CD4-positive, alpha-beta T cell treated with Interleukin-4 for 1 hour (primary cell): Measurements from ENCODE around the gene AUTS2.

Experiments
- DNase-seq, 2 donors: peaks; one replicate each; pipeline ENCODE4 v3.0.0-alpha.2; 2020 to 2022

Gene AUTS2

DNA sequence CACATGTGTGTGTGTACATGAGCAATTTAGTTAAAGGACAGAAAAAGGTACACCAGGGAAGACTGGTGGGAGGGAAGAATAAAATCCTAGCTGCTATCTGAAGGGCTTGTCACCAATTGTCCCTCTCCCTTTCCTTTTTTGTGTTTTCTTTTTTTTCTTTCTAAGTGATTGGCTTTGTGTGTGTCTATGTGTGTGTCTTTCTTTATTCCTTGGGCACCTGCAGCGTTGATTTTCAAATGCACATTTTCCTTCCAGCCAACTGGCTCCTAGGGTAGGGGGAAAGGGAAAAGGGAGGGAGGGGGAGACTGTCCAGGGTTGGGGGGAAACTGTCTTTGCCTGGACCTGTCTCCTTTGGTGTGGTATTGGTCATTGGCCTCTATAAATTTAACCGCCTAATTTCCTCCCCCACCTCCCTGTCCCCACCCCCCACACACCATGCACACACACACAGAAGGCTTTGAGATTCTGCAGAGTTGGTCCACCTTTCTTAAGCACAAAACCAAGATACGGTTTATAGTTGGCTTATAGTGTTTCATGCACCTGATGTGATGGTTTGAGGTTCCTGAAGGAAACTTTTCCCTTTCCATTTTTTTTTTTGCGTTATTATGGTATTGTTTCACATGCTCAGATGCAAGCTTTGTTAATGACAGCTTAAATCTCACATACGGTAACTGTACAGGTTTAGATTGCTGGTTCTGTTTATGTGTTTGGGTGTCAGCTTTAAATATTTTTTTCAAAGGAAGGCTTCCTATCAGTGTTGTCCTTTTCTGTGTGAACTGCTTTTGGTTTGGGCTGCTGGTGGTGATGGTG, 2.6 kb downstream of the AUTS2 start:
- DNase-seq = no peak

DNA sequence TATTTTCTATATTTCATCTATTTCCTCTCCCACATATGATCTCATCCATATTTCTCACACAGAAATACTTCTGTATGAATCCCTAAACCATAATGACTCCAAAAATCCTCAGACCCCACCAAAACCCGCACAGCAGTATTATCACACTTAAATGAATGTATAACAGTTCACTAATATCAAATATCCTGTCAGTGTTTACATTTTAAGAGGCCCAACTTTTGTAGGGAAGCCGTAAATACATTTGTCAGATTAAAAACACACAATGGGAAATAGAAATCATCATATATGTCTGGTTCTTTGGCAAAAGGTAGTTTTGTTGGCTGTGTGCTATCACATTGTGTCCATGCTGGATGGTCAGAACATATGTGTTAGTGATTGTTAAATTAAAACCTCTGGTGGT, 4.2 kb downstream of the AUTS2 start:
- no peak for DNase-seq

DNA sequence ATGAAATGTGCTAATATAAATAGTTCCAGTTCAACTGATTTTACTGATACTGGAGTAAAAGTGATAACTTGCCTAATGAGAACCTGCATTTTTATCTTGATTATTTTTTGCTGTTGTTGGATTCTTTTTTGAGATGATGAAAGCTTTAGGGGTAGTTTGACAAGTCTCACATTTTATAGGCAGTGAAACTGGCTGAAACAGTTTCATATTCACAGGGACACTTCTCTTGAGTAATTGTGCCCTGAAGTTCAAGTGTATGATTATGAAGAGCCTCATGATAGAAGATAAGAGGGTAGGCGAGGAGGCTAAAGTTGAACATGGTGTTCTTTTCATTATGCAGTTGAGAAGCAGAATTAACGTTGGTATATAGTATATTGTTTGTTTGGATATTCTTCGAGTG, 5.1 kb downstream of the AUTS2 start:
- DNase-seq = no peak

- peak; percentile 19 to 38 for DNase-seq
Observed at GRCh38 chr7:69603937-69604494, 5.7 kb downstream of the AUTS2 start.

DNA sequence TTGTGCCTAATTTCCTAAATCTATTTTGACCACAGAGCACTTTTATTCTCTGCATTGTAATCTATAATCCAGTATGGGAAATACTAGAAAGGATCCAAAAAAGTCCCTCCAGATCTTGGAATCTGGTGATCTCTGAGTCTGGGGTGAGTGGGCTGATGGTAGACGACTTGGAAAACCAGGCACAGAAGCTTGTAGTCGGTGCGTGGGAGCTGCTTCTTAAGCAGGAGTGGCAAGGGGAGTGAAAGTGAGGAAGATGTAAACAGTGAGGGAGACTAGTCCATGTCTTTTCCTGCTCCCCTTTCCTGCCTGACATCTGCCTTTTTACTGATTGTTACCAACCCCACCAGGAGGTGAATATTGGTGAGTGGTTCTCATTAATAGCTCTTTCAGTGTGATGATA, 6.8 kb downstream of the AUTS2 start:
- no peak for DNase-seq

- no peak for DNase-seq
Observed at GRCh38 chr7:69605546-69605945, 7.3 kb downstream of the AUTS2 start.

GRCh38 chr7:69608049-69608448, 9.8 kb downstream of the AUTS2 start:
- DNase-seq = no peak

GRCh38 chr7:69608878-69609277, 10.6 kb downstream of the AUTS2 start:
- DNase-seq = no peak

- DNase-seq = no peak
Observed at GRCh38 chr7:69609541-69610373, 11.5 kb downstream of the AUTS2 start.

GRCh38 chr7:69610374-69611084, 12.3 kb downstream of the AUTS2 start:
- no peak for DNase-seq

DNA sequence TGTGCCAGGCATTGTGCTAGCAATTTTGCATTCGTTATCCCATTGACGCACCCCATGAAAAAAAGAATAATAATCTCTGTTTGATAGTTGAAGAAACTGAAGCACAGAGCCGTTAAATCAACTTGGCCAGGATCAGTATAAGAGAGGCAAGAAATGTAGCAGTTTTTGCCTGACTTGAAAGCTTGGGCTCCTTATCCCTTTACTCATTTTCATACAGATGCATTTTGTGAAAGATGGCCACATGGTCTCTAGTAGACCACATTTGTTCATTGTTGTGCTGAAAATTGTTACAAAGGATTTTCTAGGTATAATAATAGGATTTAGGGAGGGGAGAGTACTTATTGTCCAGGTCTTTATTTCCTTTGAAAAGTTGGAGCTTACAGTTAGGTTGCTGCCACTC, 14.7 kb downstream of the AUTS2 start:
- no peak for DNase-seq

GRCh38 chr7:69613846-69614245, 15.6 kb downstream of the AUTS2 start:
- DNase-seq = no peak

DNA sequence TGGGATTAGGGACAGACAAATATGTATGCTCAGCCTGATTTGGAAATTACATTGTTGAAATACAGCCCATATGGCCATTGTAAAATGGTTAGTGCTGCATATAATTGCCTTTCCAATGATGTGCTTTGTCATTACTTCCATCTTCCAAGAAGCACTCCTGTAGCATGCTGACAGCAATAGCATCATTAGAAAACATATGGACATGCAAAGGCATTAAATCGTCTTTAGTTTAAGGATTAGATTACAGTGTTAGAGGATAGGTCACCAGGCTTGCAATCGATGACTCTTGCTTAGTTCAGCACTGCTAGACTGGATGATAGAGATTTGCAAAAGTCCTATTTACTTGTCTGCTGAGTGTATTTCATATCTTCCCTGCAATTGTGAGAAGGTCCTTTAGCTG, 17.4 kb downstream of the AUTS2 start:
- DNase-seq = no peak

GRCh38 chr7:69617364-69617763, 19.1 kb downstream of the AUTS2 start:
- no peak for DNase-seq

- no peak for DNase-seq
Observed at GRCh38 chr7:69619054-69619453, 20.8 kb downstream of the AUTS2 start.

- no peak for DNase-seq
Observed at GRCh38 chr7:69619635-69620034, 21.4 kb downstream of the AUTS2 start.

DNA sequence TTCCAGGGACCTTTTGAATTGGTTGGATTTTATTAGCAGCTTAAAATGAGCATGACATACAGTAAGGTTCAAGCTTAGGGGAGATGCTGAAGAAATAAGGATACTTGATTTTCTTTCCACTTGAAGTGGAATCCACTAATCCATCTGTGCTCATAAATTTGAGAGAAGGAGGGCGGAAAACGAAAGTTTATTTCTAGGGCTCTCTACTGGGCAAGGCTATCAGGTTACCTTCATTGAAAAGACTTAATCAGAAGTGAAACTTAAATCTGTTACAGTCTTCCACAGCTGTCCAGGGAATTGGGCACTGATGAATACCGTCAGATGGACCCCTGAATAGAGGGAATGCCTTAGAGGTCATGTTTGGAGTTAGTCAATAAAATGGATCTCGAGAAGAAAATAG, 21.8 kb downstream of the AUTS2 start:
- DNase-seq = no peak

DNA sequence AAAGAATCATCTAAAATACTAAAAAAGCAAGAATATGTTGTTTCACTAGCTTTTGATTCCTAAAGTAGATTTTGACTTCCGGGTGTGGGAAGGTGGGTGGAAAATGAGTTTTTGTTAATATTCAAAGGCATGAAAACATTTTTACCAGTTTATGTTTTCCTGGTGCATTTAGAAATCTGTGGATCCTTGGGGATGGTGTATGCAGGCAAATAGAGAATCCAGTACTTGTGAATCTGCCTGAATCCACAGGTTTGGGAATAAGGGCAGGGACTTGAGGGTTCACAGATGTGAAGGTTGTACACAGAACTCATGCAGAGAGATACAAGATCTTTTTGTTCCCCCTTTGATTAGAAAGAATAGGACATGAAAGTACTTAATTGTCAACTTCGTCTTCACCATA, 22.4 kb downstream of the AUTS2 start:
- no peak for DNase-seq

DNA sequence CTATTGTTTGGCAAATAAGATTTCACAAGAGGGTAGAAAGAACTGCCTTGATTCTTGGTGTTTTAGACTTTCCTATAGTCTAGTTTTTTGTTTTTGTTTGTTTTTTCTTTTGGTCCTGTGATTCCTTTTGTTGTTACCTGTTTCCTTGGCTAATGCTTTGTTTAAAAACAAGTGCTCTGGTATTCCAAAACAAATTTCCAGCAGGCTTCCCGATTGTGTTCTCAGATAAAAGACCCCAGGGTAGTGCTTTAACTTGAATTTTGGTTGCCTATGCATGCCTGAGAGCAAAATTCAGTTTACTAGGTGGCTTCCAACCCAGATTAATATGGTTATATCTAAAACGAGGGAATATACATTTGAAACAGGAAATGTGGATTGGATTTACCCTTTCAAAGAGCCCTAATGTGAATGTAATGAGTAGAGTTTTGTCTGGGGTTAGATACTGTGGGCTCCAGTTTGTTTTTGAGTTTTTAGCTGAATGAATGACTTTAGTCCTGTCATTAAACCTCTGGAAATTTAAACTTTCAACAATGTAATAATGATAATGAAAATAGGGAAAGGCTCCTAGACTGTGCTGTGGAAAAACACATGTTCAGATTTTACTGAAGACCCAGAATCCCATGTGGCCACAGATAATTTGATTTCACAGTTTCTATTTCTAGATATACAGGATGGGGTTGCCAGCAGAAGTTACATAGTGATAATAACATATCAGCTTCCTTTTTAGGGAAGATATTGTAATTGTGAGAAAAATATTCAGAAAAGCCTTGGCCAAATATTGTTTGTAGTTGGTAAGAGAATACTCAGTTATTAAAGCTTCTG, 23.9 kb downstream of the AUTS2 start:
- no peak for DNase-seq

DNA sequence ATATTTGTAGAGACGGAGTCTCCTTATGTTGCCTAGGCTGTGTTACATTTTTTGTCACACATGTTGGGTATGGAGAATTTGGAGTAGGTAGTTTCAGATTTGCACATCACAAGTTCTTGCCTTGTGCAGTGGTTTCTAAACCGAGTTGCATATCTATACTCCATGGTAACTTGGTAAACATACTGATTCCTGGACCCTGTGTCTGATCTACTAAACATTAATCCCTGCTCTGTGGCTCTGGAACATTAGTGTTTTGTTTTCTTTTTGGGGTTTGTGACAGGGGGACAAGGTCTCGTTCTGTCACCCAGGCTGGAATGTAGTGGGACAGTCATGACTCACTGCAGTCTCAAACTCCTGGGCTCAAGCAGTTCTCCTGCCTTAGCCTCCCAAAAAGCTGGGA, 24.7 kb downstream of the AUTS2 start:
- no peak for DNase-seq

DNA sequence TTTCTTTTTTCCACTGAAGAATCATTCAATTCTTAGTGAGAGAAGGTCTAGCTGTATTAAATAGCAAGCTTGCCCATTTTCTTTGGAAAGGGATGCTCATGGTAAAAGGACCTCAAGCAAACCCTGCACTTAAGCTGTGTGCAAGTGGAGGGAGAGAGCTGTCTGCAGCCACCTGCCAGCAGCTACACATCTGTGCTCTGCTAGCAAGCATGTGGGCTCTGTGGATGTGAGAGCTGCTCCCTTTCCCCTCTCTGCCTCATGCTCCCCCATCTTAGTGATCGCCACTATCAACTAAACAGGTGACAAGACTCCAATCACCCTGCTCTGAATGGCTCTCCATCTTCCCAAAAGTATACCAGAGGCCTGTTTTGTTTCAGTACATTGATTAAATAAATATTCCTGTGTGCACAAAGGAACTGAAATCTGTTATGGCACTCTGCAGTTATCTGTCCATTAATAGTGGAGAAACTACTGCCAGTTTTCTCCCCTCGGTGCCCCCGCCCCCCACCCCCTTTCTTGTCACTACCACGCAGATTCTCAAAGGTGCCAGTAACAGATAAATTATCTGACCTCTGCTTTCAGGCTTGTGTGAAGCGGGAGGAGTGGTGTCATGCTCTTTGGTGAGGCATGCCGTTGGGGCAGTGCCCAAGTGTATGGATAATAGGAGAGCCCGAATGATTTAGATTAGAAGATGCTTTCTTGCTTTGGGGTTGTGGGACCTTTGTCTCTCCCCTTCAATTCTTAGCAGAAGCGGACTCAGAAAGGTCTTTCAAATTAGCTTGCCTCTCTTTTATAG, 26.4 kb downstream of the AUTS2 start:
- DNase-seq = no peak

DNA sequence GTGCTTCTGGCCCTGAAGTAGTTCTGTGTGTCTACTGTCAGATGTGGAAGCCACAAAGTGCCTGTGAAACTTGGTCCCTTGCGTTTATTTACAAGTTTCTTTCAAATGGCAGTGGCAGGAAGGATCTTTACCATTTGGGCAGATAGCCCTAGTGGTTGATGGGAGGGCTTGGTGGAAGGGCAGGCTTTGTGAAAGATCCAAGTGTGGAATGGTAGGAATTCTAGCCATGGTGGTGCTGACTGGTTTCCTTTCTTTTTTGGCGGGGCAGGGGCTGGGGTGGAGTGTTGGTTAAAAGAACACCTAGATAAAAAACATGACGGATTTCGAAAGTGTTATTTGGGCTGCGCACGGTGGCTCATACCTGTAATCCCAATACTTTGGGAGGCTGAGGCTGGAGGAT, 27.0 kb downstream of the AUTS2 start:
- DNase-seq = no peak
